ENCODE data around the gene SND1.

DNA sequence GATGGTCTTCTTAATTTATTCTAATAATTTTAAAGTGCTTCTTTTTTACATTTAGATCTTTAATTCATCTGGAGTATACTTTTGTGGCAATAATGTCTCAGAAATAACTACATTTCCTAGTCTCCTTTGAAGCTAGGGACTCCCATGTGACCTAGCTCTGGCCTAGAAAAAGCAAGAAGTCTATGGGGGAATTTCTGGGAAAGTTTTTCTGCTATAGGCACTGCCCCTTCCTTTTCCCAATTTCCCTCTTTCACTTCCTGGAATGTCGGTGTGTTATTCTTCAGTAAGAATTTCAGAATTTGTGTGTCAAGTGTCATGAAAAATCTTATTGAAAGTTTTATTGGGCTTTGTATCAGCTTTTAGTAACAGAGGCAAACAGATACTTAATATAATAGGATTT is 473.8 kb downstream of the SND1 start:
- TF ChIP-seq CTCF (IDR thresholded peaks at IDR 0.05) (no peak), EP300 (IDR thresholded peaks at IDR 0.05) (no peak), POLR2A (IDR thresholded peaks at IDR 0.05) (no peak)
